K562 (cell line): Measurements from ENCODE around the gene AP2A2. TPM values are rescaled to one million over a fixed set of nuclear protein-coding genes. Genes with fewer than 3 reads are reported as not detected.

Experiments
- ATAC-seq: fragments of 200-7000 bp; cut with Tn5 transposase; 3 replicates; pipeline ENCODE4 v1.9.1; 2020; ENCODE audit warnings: moderate library complexity
- BruUV-seq: library from RNA; stranded (reverse); fragments of 400-500 nt; replicated peaks from 2 replicates; lab custom pipeline; 2021; lab: Mats Ljungman, UMichigan
- CTCF ChIA-PET: fragments of 300-600 bp; formaldehyde crosslinking; extraction: SDS; loops from one replicate; lab custom pipeline; 2021; ENCODE audit warnings: low intra/inter-chr PET ratio; lab: Yijun Ruan, JAX
- POLR2A ChIA-PET: fragments of 300-600, 350-650 bp; sonication (Branson Sonifier 250); formaldehyde crosslinking; extraction: SDS; loops from one replicate; lab custom pipeline; 2021; ENCODE audit warnings: antibody characterized with exemption, inconsistent platforms; lab: Yijun Ruan, JAX
- DNase-seq, 4 experiments: peaks; one replicate each; pipeline versions ENCODE4 v3.0.0 to v3.0.0-alpha.2; 2011 to 2018; ENCODE audit warnings: low spot score in 3 of 4, mixed read lengths in 3 of 4; ENCODE audit errors: extremely low read depth in 1 of 4
- FAIRE-seq: peaks from 2 replicates; lab custom pipeline; 2011; peaks lifted over from hg19 to GRCh38; lab: Jason Lieb, UNC
- H2AFZ ChIP-seq: 2 replicates; pipeline ENCODE4 v1.6.0; 2011; ENCODE audit warnings: low read depth, low read length, control low read depth, inconsistent platforms
- H3K27ac ChIP-seq: fragments of 200-600 bp; 3 replicates; pipeline ENCODE4 v1.8.0; 2011; ENCODE audit warnings: low read depth, mild to moderate bottlenecking, control low read depth, inconsistent platforms, low read length, moderate library complexity, mixed read lengths; ENCODE audit errors: extremely low read depth
- H3K27me3 ChIP-seq, 2 experiments: fragments of 300-600 bp in 1 of 2; 2 replicates in 1 of 2; 3 replicates in 1 of 2; pipeline versions ENCODE4 v1.6.0 to v1.8.0; 2011; ENCODE audit warnings: inconsistent platforms in 2 of 2, low read length in 2 of 2, mild to moderate bottlenecking in 1 of 2, mixed read lengths in 1 of 2, moderate library complexity in 1 of 2; ENCODE audit not compliant: control insufficient read depth in 2 of 2, insufficient read depth in 2 of 2
- H3K36me3 ChIP-seq: fragments of 300-600 bp; 3 replicates; pipeline ENCODE4 v1.8.0; 2011; ENCODE audit warnings: mild to moderate bottlenecking, low read length, inconsistent platforms; ENCODE audit not compliant: control insufficient read depth, insufficient read depth
- H3K4me1 ChIP-seq, 2 experiments: fragments of 200-600 bp in 1 of 2; replicated peaks in 1 of 2; 2 replicates in 1 of 2; 3 replicates in 1 of 2; pipeline versions ENCODE4 v1.5.1 to v1.8.0; 2011; ENCODE audit warnings: inconsistent platforms in 2 of 2, low read length in 2 of 2, mild to moderate bottlenecking in 1 of 2, mixed read lengths in 1 of 2, moderate library complexity in 1 of 2; ENCODE audit not compliant: control insufficient read depth in 2 of 2, insufficient read depth in 2 of 2
- H3K4me2 ChIP-seq: 2 replicates; pipeline ENCODE4 v1.6.1; 2011; ENCODE audit warnings: low read length, control low read depth, inconsistent platforms, mixed read lengths; ENCODE audit not compliant: insufficient read depth
- H3K4me3 ChIP-seq: fragments of 200-600 bp; sonication (generic), shearing (Covaris generic); 2 replicates; pipeline ENCODE4 v1.5.1; 2016; ENCODE audit warnings: control low read depth, inconsistent platforms
- H3K79me2 ChIP-seq: fragments of 200-600 bp; 3 replicates; pipeline ENCODE4 v1.8.0; 2011; ENCODE audit warnings: low read length, inconsistent platforms; ENCODE audit not compliant: control insufficient read depth, insufficient read depth
- H3K9ac ChIP-seq, 2 experiments: 2 replicates each; pipeline versions ENCODE4 v1.6.0 to v1.6.1; 2011; ENCODE audit warnings: low read depth in 2 of 2, low read length in 2 of 2, control low read depth in 1 of 2, inconsistent platforms in 1 of 2, mild to moderate bottlenecking in 1 of 2, mixed read lengths in 1 of 2; ENCODE audit not compliant: insufficient read depth in 1 of 2
- H3K9me1 ChIP-seq: one replicate; pipeline ENCODE4 v1.6.0; 2011; ENCODE audit warnings: inconsistent platforms, mild to moderate bottlenecking, low read length, moderate library complexity; ENCODE audit not compliant: control insufficient read depth, insufficient read depth
- H3K9me3 ChIP-seq: replicated peaks from 2 replicates; pipeline ENCODE4 v1.5.1; 2011; ENCODE audit warnings: low read depth, low read length, inconsistent platforms; ENCODE audit not compliant: control insufficient read depth, insufficient read depth
- H4K20me1 ChIP-seq: replicated peaks from 2 replicates; pipeline ENCODE4 v1.6.1; 2011; ENCODE audit warnings: low read length, inconsistent platforms, mixed read lengths; ENCODE audit not compliant: control insufficient read depth, insufficient read depth
- BCOR ChIP-seq: fragments of 450-650 bp; IDR thresholded peaks from 2 replicates; pipeline ENCODE4 v1.6.1; 2016
- BRF1 ChIP-seq: IDR thresholded peaks from 3 replicates; pipeline ENCODE4 v1.6.1; 2011; ENCODE audit warnings: borderline replicate concordance, mild to moderate bottlenecking; ENCODE audit not compliant: insufficient read length; ENCODE audit errors: extremely low read depth
- ELF4 ChIP-seq: fragments of 450-650 bp; formaldehyde crosslinking; IDR thresholded peaks from 2 replicates; pipeline ENCODE4 v1.4.0; 2022; ENCODE audit warnings: missing genetic modification characterization
- ETV5 ChIP-seq: sonication (generic); formaldehyde crosslinking; IDR thresholded peaks from 2 replicates; pipeline ENCODE4 v1.4.0; 2020; ENCODE audit warnings: low read depth, mild to moderate bottlenecking, missing genetic modification reagents
- HDAC6 ChIP-seq: IDR thresholded peaks from 2 replicates; pipeline ENCODE4 v1.6.1; 2012; ENCODE audit warnings: low read depth, mild to moderate bottlenecking, control low read depth, inconsistent platforms, low read length, moderate library complexity
- KLF10 ChIP-seq: fragments of 250-450 bp; sonication (Bioruptor Pico); IDR thresholded peaks from 2 replicates; pipeline ENCODE4 v1.6.1; 2021; ENCODE audit warnings: matching md5 sums
- KLF13 ChIP-seq: fragments of 450-650 bp; IDR thresholded peaks from 2 replicates; pipeline ENCODE4 v1.6.1; 2016; ENCODE audit warnings: missing genetic modification characterization, low read depth, mild to moderate bottlenecking, missing compliant biosample characterization, moderate library complexity, borderline replicate concordance
- MAZ ChIP-seq, 2 experiments: fragments of 450-650 bp in 1 of 2; sonication (generic) in 1 of 2; formaldehyde crosslinking; IDR thresholded peaks in 1 of 2; conservative IDR thresholded peaks in 1 of 2; 2 replicates each; pipeline versions ENCODE4 v1.4.0 to v1.5.0; 2020; ENCODE audit warnings: mild to moderate bottlenecking in 1 of 2, missing genetic modification reagents in 1 of 2
- MECOM ChIP-seq: fragments of 250-450 bp; sonication (Bioruptor Pico); IDR thresholded peaks from 2 replicates; pipeline ENCODE4 v1.8.0; 2022; ENCODE audit warnings: inconsistent platforms
- MEIS2 ChIP-seq: fragments of 450-650 bp; IDR thresholded peaks from 2 replicates; pipeline ENCODE4 v1.6.1; 2014; ENCODE audit warnings: mild to moderate bottlenecking; ENCODE audit not compliant: partially characterized antibody
- MXI1 ChIP-seq: IDR thresholded peaks from 2 replicates; pipeline ENCODE4 v1.6.1; 2011; ENCODE audit warnings: low read depth, mild to moderate bottlenecking, improper control_type of control experiment, low read length
- RCOR1 ChIP-seq, 2 experiments: IDR thresholded peaks; 2 replicates each; pipeline ENCODE4 v1.6.1; 2012; ENCODE audit warnings: low read depth in 2 of 2, low read length in 2 of 2, borderline replicate concordance in 1 of 2, improper control_type of control experiment in 1 of 2
- RUNX1 ChIP-seq: sonication (generic); IDR thresholded peaks from 2 replicates; pipeline ENCODE4 v1.6.1; 2016; ENCODE audit warnings: antibody characterized with exemption, low read depth
- SRSF7 ChIP-seq: fragments of 200-400 bp; formaldehyde crosslinking; optimal IDR thresholded peaks from 2 replicates; pipeline ENCODE3; 2017; ENCODE audit warnings: mild to moderate bottlenecking, low read depth, low read length
- TRIM24 ChIP-seq, 2 experiments: fragments of 450-650 bp; IDR thresholded peaks; 2 replicates each; pipeline ENCODE4 v1.6.1; 2016
- YY1 ChIP-seq, 3 experiments: IDR thresholded peaks; 2 replicates each; pipeline ENCODE4 v1.6.1; 2011; ENCODE audit warnings: low read length in 2 of 3, mild to moderate bottlenecking in 2 of 3, moderate library complexity in 2 of 3, borderline replicate concordance in 1 of 3, control low read depth in 1 of 3, low read depth in 1 of 3; ENCODE audit not compliant: insufficient read depth in 3 of 3, insufficient replicate concordance in 2 of 3, control insufficient read depth in 1 of 3, insufficient read length in 1 of 3; ENCODE audit errors: extremely low read depth in 1 of 3
- ZC3H4 ChIP-seq: sonication (generic); formaldehyde crosslinking; IDR thresholded peaks from 2 replicates; pipeline ENCODE4 v1.9.0; 2021; ENCODE audit warnings: missing genetic modification reagents, borderline replicate concordance
- WGBS: fragments of 100-300 bp; shearing (Covaris generic); methylation state at CpG from one replicate; pipeline ENCODE4 v1.1.6; 2016; ENCODE audit warnings: low coverage, mixed read lengths; ENCODE audit not compliant: insufficient coverage; ENCODE audit errors: missing lambda C conversion rate; 5-methylcytosine and 5-hydroxymethylcytosine counted together
- in situ Hi-C: fragments of 300-500 bp; cut with MboI; formaldehyde crosslinking; loops from 4 replicates; pipeline ENCODE4 v1.15.0; 2018; ENCODE audit warnings: inconsistent platforms, mixed read lengths
- intact Hi-C: fragments of 100-400 bp; cut with micrococcal nuclease; formaldehyde crosslinking; loops from 2 replicates; pipeline ENCODE4 v1.14.2; 2022
- polyA plus RNA-seq, 8 experiments: library from polyadenylated mRNA; depleted of rRNA in 4 of 8; stranded (reverse) in 5 of 8; unstranded in 3 of 8; fragments of >200 nt; fragmentation: Nextera tagmentation in 2 of 8; fragmentation: Illumina TruSeq in 1 of 8; extraction: Ambion mirVana in 2 of 8; extraction: Trizol in 1 of 8; gene quantifications; 2 replicates each; pipeline versions ENCODE4 v1.2.1 to v1.2.3, GENCODE V29; 2011 to 2014; ENCODE audit warnings: inconsistent platforms in 1 of 8, missing spikeins in 1 of 8
- total RNA-seq, 7 experiments: library from RNA; depleted of rRNA in 6 of 7; stranded (reverse); fragments of >200 nt in 6 of 7; fragmentation: Illumina TruSeq in 2 of 7; extraction: Trizol in 2 of 7; gene quantifications; 2 replicates each; pipeline versions ENCODE4 v1.2.1 to v1.2.3, GENCODE V29; 2011 to 2021; ENCODE audit warnings: low replicate concordance in 1 of 7
- TF ChIP-seq, protein P1 (sequence below): sonication (generic); formaldehyde crosslinking; IDR thresholded peaks from 2 replicates; pipeline ENCODE4 v1.8.0; 2022; ENCODE audit warnings: mild to moderate bottlenecking, missing genetic modification reagents
- TF ChIP-seq, protein P2 (sequence below): sonication (generic); formaldehyde crosslinking; IDR thresholded peaks from 2 replicates; pipeline ENCODE4 v1.8.0; 2022; ENCODE audit warnings: missing genetic modification reagents, mild to moderate bottlenecking, moderate library complexity, borderline replicate concordance

AP2A2 gene
- total and polyA plus RNA-seq, 9 of the 15 experiments (the other 6 are each of a cell fraction or from before 2014, with no cell fraction given): 0.69 to 41.7 (median 15.2) TPM

DNA sequence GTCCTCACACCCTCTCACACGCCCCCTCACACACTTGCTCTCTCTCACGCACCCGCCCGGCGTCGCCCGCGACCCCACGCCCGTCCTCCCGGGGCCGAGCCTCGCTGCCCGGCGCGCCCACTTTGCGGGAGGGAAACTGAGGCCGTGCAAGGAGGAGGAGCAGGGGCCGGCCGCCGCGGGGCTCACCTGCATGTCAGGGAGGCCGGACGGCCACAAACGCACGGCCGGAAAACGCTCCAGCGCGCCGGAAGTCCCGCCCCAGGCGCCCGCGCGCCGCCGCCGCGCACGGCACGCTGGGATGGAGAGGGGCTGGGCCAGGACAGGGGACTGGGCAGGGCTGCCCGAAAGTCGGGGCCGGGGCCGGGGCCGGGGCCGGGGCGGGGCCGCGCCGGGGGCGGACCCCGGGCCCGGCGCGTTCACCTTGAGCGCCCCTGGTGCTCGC, 15.1 kb upstream of the AP2A2 start, which contains the start of gene CHID1:
Gene CHID1, minus strand, starts transcription at position 222 of the 442 bp plus-strand sequence. CDS start 5,994 bp downstream, outside the sequence.
- no peaks in the 10 kb centered on the region for H3K27me3 ChIP-seq
- in situ Hi-C loops (no loop called here), intact Hi-C loops (loop anchor here (10.0 kb wide), 1 partner anchor 66 kb away; the partner anchor contains the start of genes POLR2L and TSPAN4)
- H3K4me2 ChIP-seq: peak within 1 kb of the TSS; percentile 91
- H3K27ac ChIP-seq: peak within 1 kb of the TSS; percentile 93
- ChIA-PET POLR2A (interaction anchor here (0.6 to 1.0 kb wide), 2 partner anchors 38 to 862 kb away, joined by 3 to 4 read pairs; no protein-coding TSS in a partner anchor), CTCF (no interaction called here)
- H3K36me3 ChIP-seq: peaks cover 35% of the 10 kb centered on the region; the same call in 2 of the 3 replicates
- H3K79me2 ChIP-seq: peaks cover 40% of the 10 kb centered on the region
- no peaks in the 10 kb centered on the region for H3K9me3 ChIP-seq
- peak within 1 kb of the TSS; percentile 81 to 97 for H3K9ac ChIP-seq
- no TSS peak for BruUV-seq
- peaks cover 15% of the 10 kb centered on the region; the same call in 1 of the 2 replicates for H4K20me1 ChIP-seq
- WGBS: 0% methylated on average over 30 of the region's 59 CpGs
- ATAC-seq (peak; percentile 96), DNase-seq (peak; percentile 93 to 98 (median 97)), FAIRE-seq (peak; percentile 51)
- peak within 1 kb of the TSS; percentile 100 for H3K4me3 ChIP-seq
- peak within 1 kb of the TSS; percentile 88 for H2AFZ ChIP-seq
- H3K9me1 ChIP-seq: no peaks in the 10 kb centered on the region
- peaks cover 37 to 59% of the 10 kb centered on the region in 2 experiments for H3K4me1 ChIP-seq
- TF ChIP-seq BRF1 (no peak), KLF13 (tag) (peak; percentile 90), TRIM24 (IDR thresholded peaks at IDR 0.05) (peak in 1 of 2 experiments; percentile 58; a peak in 1 of 4 replicates), HDAC6 (no peak), SRSF7 (peak; percentile 93), MXI1 (0 out of 2 replicates have a peak, but pooled peaks have one; percentile 33), BCOR (0 out of 2 replicates have a peak, but pooled peaks have one; percentile 30), RCOR1 (IDR thresholded peaks at IDR 0.05; ENCODE audit: borderline replicate concordance in 1 of 2, low read depth in 2 of 2, low read length in 2 of 2) (peak in 1 of 2 experiments; percentile 38; a peak in 1 of 4 replicates), ELF4 (CRISPR knock-in tag) (0 out of 2 replicates have a peak, but pooled peaks have one; percentile 76), YY1 (IDR thresholded peaks at IDR 0.05; ENCODE audit: borderline replicate concordance in 1 of 3, control insufficient read depth in 1 of 3, extremely low read depth in 1 of 3, insufficient read depth in 3 of 3, insufficient read length in 1 of 3, insufficient replicate concordance in 2 of 3, low read depth in 1 of 3, low read length in 2 of 3) (peak in 2 of 3 experiments; percentile 18 to 40), MECOM (CRISPR knock-in tag) (no peak), ETV5 (CRISPR knock-in tag) (peak; percentile 40; the same call in 1 of the 2 replicates), MAZ (CRISPR knock-in tag; conservative IDR thresholded peaks at IDR 0.05 in 1 of 2, IDR thresholded peaks at IDR 0.05 in 1 of 2) (no peak; a peak in 1 of 4 replicates), RUNX1 (0 out of 2 replicates have a peak, but pooled peaks have one; percentile 42), KLF10 (no peak), MEIS2 (no peak), ZC3H4 (CRISPR knock-in tag) (no peak)
- TF ChIP-seq, protein P1, sequence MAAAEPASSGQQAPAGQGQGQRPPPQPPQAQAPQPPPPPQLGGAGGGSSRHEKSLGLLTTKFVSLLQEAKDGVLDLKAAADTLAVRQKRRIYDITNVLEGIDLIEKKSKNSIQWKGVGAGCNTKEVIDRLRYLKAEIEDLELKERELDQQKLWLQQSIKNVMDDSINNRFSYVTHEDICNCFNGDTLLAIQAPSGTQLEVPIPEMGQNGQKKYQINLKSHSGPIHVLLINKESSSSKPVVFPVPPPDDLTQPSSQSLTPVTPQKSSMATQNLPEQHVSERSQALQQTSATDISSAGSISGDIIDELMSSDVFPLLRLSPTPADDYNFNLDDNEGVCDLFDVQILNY: no peak
- TF ChIP-seq, protein P2, sequence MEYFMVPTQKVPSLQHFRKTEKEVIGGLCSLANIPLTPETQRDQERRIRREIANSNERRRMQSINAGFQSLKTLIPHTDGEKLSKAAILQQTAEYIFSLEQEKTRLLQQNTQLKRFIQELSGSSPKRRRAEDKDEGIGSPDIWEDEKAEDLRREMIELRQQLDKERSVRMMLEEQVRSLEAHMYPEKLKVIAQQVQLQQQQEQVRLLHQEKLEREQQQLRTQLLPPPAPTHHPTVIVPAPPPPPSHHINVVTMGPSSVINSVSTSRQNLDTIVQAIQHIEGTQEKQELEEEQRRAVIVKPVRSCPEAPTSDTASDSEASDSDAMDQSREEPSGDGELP (CRISPR knock-in tag): no peak; the same call in 1 of the 2 replicates
